GM12872 (cell line): ENCODE measurements around the gene VSTM5.

ENCODE experiments used
- TF ChIP-seq, protein P1 (sequence below): IDR thresholded peaks from 3 replicates; pipeline ENCODE4 v1.5.1; 2011; ENCODE audit warnings: low read depth, mild to moderate bottlenecking, low read length, moderate library complexity; ENCODE audit not compliant: insufficient read depth

The VSTM5 gene

GRCh38 chr11:93772123-93772522 is 78.3 kb downstream of the VSTM5 start:
- TF ChIP-seq, protein P1, sequence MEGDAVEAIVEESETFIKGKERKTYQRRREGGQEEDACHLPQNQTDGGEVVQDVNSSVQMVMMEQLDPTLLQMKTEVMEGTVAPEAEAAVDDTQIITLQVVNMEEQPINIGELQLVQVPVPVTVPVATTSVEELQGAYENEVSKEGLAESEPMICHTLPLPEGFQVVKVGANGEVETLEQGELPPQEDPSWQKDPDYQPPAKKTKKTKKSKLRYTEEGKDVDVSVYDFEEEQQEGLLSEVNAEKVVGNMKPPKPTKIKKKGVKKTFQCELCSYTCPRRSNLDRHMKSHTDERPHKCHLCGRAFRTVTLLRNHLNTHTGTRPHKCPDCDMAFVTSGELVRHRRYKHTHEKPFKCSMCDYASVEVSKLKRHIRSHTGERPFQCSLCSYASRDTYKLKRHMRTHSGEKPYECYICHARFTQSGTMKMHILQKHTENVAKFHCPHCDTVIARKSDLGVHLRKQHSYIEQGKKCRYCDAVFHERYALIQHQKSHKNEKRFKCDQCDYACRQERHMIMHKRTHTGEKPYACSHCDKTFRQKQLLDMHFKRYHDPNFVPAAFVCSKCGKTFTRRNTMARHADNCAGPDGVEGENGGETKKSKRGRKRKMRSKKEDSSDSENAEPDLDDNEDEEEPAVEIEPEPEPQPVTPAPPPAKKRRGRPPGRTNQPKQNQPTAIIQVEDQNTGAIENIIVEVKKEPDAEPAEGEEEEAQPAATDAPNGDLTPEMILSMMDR: no peak

DNA sequence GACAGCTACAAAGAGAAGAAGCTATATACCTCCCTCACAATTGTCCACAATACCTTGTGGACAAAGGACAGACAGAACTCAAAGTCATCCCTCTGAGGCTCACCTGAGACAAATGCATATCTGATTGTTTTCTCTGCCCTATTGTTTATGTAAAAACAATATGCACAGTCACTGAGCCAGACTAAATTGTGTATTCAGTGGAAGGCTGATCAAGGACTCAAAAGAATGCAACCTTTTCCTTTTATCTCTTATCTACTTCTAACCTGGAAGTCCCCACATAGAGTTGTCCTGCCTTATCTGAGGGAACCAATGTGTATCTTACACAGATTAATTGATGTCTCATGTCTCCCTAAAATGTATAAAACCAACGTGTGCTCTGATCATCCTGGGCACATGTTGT is 80.3 kb downstream of the VSTM5 start:
- TF ChIP-seq, protein P1: no peak
